Measurements from ENCODE around the gene CDC42BPA.

CDC42BPA gene

GRCh38 chr1:227170361-227171166 is 147.7 kb downstream of the CDC42BPA start:
- TF ChIP-seq CSDC2 (CRISPR knock-in tag; IDR thresholded peaks at IDR 0.05) = no peak
- TF ChIP-seq SNAI2 (CRISPR knock-in tag; IDR thresholded peaks at IDR 0.05) = no peak
- no peak for TF ChIP-seq ARNTL (CRISPR knock-in tag; IDR thresholded peaks at IDR 0.05; ENCODE audit: borderline replicate concordance, low read depth)
- TF ChIP-seq BACH2 (CRISPR knock-in tag; IDR thresholded peaks at IDR 0.05; ENCODE audit: borderline replicate concordance) = no peak
- TF ChIP-seq PATZ1 (CRISPR knock-in tag; IDR thresholded peaks at IDR 0.05; ENCODE audit: borderline replicate concordance) = no peak
- no peak for TF ChIP-seq OSR1 (CRISPR knock-in tag; IDR thresholded peaks at IDR 0.05)
- no peak for TF ChIP-seq TOX (CRISPR knock-in tag; IDR thresholded peaks at IDR 0.05; ENCODE audit: borderline replicate concordance)
- no peak for TF ChIP-seq ZNF565 (CRISPR knock-in tag; conservative IDR thresholded peaks at IDR 0.05; ENCODE audit: low read depth)
- TF ChIP-seq TCF4 (CRISPR knock-in tag; IDR thresholded peaks at IDR 0.05; ENCODE audit: borderline replicate concordance) = no peak
- TF ChIP-seq, protein P1, sequence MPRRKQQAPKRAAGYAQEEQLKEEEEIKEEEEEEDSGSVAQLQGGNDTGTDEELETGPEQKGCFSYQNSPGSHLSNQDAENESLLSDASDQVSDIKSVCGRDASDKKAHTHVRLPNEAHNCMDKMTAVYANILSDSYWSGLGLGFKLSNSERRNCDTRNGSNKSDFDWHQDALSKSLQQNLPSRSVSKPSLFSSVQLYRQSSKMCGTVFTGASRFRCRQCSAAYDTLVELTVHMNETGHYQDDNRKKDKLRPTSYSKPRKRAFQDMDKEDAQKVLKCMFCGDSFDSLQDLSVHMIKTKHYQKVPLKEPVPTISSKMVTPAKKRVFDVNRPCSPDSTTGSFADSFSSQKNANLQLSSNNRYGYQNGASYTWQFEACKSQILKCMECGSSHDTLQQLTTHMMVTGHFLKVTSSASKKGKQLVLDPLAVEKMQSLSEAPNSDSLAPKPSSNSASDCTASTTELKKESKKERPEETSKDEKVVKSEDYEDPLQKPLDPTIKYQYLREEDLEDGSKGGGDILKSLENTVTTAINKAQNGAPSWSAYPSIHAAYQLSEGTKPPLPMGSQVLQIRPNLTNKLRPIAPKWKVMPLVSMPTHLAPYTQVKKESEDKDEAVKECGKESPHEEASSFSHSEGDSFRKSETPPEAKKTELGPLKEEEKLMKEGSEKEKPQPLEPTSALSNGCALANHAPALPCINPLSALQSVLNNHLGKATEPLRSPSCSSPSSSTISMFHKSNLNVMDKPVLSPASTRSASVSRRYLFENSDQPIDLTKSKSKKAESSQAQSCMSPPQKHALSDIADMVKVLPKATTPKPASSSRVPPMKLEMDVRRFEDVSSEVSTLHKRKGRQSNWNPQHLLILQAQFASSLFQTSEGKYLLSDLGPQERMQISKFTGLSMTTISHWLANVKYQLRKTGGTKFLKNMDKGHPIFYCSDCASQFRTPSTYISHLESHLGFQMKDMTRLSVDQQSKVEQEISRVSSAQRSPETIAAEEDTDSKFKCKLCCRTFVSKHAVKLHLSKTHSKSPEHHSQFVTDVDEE (CRISPR knock-in tag; IDR thresholded peaks at IDR 0.05) = no peak
- TF ChIP-seq ZNF8 (CRISPR knock-in tag; IDR thresholded peaks at IDR 0.05) = no peak

DNA sequence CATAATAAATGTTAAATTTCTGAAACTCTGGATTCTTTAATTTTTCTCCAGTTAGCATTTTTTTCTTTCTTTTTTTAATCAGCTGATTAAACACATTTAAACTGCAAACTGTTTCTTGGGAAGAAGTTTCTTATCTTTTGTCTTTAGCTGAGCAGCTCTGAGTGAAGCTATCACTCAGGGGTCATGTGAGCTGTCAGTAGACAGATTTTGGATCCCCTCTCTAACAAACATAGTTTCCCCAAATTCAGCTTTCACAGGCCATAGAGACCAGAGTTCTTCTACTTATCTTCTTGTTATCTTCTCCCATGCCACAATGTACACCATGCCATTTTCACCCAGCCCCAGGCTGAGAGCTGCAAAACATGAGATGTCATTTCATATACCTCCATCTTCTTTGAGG is 148.9 kb downstream of the CDC42BPA start:
- ATAC-seq = no peak
- no peak for TF ChIP-seq ZFP3 (CRISPR knock-in tag; IDR thresholded peaks at IDR 0.05)
- no peak for TF ChIP-seq ZNF8 (CRISPR knock-in tag; IDR thresholded peaks at IDR 0.05)
- no peak for TF ChIP-seq CREB5 (CRISPR knock-in tag; IDR thresholded peaks at IDR 0.05; ENCODE audit: low read depth)
- TF ChIP-seq PATZ1 (CRISPR knock-in tag; IDR thresholded peaks at IDR 0.05; ENCODE audit: borderline replicate concordance) = no peak
- TF ChIP-seq GLIS3 (CRISPR knock-in tag; IDR thresholded peaks at IDR 0.05) = no peak
- no peak for TF ChIP-seq ZNF565 (CRISPR knock-in tag; conservative IDR thresholded peaks at IDR 0.05; ENCODE audit: low read depth)
- TF ChIP-seq, protein P2, sequence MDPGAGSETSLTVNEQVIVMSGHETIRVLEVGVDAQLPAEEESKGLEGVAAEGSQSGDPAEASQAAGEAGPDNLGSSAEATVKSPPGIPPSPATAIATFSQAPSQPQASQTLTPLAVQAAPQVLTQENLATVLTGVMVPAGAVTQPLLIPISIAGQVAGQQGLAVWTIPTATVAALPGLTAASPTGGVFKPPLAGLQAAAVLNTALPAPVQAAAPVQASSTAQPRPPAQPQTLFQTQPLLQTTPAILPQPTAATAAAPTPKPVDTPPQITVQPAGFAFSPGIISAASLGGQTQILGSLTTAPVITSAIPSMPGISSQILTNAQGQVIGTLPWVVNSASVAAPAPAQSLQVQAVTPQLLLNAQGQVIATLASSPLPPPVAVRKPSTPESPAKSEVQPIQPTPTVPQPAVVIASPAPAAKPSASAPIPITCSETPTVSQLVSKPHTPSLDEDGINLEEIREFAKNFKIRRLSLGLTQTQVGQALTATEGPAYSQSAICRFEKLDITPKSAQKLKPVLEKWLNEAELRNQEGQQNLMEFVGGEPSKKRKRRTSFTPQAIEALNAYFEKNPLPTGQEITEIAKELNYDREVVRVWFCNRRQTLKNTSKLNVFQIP (CRISPR knock-in tag; IDR thresholded peaks at IDR 0.05; ENCODE audit: borderline replicate concordance, low read depth) = no peak
- no peak for TF ChIP-seq SNAI2 (CRISPR knock-in tag; IDR thresholded peaks at IDR 0.05)
- no peak for TF ChIP-seq CSDC2 (CRISPR knock-in tag; IDR thresholded peaks at IDR 0.05)
- no peak for TF ChIP-seq ZC3H10 (CRISPR knock-in tag; IDR thresholded peaks at IDR 0.05)
- no peak for TF ChIP-seq OSR1 (CRISPR knock-in tag; IDR thresholded peaks at IDR 0.05)
- TF ChIP-seq ZNF70 (CRISPR knock-in tag; IDR thresholded peaks at IDR 0.05) = no peak
- TF ChIP-seq ZFP30 (CRISPR knock-in tag; IDR thresholded peaks at IDR 0.05) = no peak
- TF ChIP-seq TOX (CRISPR knock-in tag; IDR thresholded peaks at IDR 0.05; ENCODE audit: borderline replicate concordance) = no peak
- TF ChIP-seq, protein P1 (CRISPR knock-in tag; IDR thresholded peaks at IDR 0.05) = no peak
- no peak for TF ChIP-seq ARNTL (CRISPR knock-in tag; IDR thresholded peaks at IDR 0.05; ENCODE audit: borderline replicate concordance, low read depth)
- TF ChIP-seq PPARA (CRISPR knock-in tag; IDR thresholded peaks at IDR 0.05; ENCODE audit: borderline replicate concordance) = no peak
- TF ChIP-seq ISL1 (CRISPR knock-in tag; IDR thresholded peaks at IDR 0.05) = no peak

More at GRCh38 chr1:227170361-227171166, 147.7 kb downstream of the CDC42BPA start:
- no peak for ATAC-seq
